GM21786 (cell line): ENCODE results near the gene HOXD13.

Source experiments
- ATAC-seq: cut with Tn5 transposase; IDR thresholded peaks from one replicate; pipeline ENCODE4 v1.9.1; 2021; ENCODE audit not compliant: unreplicated experiment

HOXD13 gene

DNA sequence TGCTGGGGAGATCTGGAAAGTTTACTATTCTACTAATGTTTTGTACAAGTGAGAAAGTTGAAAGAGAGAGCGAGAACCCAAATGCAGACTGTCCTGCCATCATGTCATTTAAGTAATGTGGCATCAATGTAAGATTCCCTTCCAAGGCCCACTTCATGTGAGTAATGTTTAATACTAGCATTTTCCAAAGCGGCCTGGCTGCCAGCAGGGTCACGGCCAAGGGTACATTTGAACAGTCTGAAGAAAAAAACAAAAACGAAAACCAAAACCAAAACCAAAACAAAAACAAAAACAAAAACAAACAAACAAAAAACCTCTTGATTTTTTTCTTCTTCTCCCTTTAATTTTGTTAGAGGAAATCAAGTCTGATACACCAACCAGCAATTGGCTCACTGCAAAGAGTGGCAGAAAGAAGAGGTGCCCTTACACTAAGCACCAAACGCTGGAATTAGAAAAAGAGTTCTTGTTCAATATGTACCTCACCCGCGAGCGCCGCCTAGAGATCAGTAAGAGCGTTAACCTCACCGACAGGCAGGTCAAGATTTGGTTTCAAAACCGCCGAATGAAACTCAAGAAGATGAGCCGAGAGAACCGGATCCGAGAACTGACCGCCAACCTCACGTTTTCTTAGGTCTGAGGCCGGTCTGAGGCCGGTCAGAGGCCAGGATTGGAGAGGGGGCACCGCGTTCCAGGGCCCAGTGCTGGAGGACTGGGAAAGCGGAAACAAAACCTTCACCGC is 26.2 kb downstream of the HOXD13 start:
- no peak for ATAC-seq

GRCh38 chr2:176120364-176121189 is 28.1 kb downstream of the HOXD13 start:
- no peak for ATAC-seq

GRCh38 chr2:176121190-176122051 is 28.9 kb downstream of the HOXD13 start:
- no peak for ATAC-seq

- no peak for ATAC-seq
Measured at GRCh38 chr2:176122052-176122682, 29.6 kb downstream of the HOXD13 start.

DNA sequence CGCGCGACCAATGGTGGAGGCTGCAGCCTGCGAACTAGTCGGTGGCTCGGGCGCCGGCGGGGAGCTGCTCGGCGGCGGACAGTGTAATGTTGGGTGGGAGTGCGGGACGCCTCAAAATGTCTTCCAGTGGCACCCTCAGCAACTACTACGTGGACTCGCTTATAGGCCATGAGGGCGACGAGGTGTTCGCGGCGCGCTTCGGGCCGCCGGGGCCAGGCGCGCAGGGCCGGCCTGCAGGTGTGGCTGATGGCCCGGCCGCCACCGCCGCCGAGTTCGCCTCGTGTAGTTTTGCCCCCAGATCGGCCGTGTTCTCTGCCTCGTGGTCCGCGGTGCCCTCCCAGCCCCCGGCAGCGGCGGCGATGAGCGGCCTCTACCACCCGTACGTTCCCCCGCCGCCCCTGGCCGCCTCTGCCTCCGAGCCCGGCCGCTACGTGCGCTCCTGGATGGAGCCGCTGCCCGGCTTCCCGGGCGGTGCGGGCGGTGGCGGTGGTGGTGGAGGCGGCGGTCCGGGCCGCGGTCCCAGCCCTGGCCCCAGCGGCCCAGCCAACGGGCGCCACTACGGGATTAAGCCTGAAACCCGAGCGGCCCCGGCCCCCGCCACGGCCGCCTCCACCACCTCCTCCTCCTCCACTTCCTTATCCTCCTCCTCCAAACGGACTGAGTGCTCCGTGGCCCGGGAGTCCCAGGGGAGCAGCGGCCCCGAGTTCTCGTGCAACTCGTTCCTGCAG is 30.3 kb downstream of the HOXD13 start, which contains the start of gene HOXD9:
HOXD9 (plus strand) TSS at position 37 of the 728 bp plus-strand sequence; CDS start at position 87, 50 bp downstream.
- no peak for ATAC-seq

DNA sequence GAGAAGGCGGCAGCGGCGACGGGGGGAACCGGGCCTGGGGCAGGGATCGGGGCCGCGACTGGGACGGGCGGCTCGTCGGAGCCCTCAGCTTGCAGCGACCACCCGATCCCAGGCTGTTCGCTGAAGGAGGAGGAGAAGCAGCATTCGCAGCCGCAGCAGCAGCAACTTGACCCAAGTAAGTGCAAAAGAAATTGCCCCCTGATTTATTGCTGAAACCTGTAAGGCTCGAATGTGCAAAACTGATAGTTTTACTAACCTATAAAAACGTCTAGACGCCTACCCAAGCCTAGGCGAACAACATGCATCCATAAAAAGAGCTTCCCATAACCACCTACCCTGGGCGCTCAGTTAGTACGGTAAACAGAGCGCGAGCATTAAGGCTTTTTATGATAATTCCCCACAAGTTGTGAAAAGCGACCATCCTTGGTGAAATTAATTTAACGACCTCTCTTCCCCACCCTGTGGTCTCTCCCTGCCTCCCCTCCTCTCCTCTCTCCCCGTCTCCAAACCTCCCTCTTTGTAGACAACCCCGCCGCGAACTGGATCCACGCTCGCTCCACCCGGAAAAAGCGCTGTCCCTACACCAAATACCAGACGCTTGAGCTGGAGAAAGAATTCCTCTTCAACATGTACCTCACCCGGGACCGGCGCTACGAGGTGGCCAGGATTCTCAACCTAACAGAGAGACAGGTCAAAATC is 31.0 kb downstream of the HOXD13 start:
- ATAC-seq, result no peak

DNA sequence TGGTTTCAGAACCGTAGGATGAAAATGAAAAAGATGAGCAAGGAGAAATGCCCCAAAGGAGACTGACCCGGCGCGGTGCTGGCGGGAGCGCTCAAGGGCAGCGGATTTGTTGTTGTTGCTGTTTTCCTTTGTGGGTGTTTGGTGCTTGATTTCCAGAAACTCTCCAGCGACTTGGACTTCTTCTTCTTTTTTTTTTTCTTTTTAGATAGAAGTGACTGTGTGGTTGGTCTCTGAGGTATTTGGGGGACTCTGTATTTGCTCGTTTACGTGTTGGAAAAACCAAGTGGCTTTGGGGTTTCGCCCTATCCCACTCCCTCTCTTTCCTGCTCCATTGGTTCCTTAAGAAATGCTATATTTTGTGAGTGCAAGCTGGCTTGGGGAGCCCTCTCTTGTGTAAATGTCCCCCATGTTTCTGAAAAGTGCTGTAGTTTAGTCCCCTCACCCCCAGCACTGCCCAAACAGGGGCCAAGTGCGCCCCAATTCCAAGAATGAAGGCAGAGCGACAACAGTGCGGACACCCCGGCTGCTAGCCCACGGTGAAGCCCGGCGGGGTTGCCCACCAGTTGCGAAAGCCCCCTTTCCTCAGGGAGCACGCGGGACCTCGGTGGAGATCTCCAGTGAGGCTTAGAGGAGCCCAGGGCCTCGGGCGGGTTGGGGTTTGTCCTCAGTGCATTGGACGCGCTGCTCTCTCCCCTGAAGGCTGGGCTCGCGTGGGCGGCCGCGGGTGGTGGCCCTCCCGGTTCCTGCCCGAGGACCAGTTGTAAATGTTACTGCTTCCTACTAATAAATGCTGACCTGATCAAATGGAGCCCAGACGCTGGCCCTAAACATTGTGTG is 31.8 kb downstream of the HOXD13 start:
- ATAC-seq, result no peak

- no peak for ATAC-seq
Measured at GRCh38 chr2:176124947-176125771, 32.6 kb downstream of the HOXD13 start.

DNA sequence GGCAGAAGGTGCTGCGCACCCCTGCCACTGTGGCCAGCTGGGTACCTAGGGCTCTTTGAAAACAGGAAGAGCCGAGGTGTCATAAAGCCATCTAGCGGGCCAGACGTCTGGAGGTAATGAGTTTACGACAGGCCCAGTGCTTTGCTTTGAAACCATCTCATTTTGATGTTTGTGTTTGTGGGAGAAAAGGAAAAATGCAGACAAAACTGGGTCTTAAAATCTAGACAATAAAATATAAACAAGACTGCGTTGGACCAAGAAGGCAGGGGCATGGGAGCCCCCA is 33.2 kb downstream of the HOXD13 start:
- ATAC-seq, result no peak

GRCh38 chr2:176126929-176127773 is 34.6 kb downstream of the HOXD13 start:
- no peak for ATAC-seq

DNA sequence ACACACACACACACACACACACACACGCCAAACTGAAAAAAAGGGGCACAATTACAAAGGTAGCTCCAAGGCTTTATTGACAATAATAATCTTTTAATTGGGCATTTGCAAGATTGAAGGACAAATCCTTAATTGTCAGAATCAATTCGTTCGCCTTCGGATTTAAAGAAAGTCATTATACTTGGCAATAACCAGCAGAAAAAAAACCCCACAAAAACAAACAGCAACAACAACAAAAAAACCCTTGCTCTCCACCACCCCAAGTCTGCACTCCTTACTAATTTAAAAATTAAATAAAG is 35.2 kb downstream of the HOXD13 start:
- ATAC-seq, result no peak

- ATAC-seq, result no peak
Measured at GRCh38 chr2:176128172-176128981, 35.9 kb downstream of the HOXD13 start.

GRCh38 chr2:176128982-176129796 is 36.7 kb downstream of the HOXD13 start, which contains the start of gene HOXD8:
HOXD8 (plus strand) TSS chr2:176129705; CDS start chr2:176130367, 662 bp downstream.
- no peak for ATAC-seq

- no peak for ATAC-seq
Measured at GRCh38 chr2:176129813-176130146, 37.3 kb downstream of the HOXD13 start.

DNA sequence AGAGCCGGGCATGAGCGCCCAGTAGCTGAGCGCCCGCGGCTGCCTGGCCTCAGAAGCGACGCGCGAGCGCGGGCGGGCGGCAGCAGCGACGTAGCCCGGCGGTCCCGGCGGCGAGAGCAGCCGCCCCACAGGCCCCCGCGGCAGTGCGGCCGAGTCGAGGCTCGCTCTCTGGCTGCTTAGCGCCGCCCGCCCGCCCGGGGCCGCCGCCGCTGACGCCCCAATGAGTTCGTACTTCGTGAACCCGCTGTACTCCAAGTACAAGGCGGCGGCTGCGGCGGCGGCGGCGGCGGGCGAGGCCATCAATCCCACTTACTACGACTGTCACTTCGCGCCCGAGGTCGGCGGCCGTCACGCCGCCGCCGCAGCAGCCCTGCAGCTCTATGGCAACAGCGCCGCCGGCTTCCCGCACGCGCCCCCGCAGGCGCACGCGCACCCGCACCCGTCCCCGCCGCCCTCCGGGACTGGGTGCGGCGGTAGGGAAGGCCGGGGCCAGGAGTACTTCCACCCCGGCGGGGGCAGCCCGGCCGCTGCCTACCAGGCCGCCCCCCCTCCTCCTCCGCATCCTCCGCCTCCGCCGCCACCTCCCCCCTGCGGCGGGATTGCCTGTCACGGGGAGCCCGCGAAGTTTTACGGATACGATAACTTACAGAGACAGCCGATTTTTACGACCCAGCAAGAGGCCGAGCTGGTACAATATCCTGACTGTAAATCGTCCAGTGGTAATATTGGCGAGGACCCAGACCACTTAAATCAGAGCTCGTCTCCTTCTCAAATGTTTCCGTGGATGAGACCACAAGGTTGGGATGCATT is 37.8 kb downstream of the HOXD13 start:
- no peak for ATAC-seq
